IPS-NIHi11 (cell line): Measurements from ENCODE around the gene NFE2L2.
"Not testable (repeated sequence)": the region's sequence is repeated elsewhere in the genome, so short reads cannot be mapped to it uniquely, and the experiment has no call there.

Experiments used
- DNase-seq: peaks from one replicate; pipeline ENCODE4 v3.0.0; 2012; ENCODE audit warnings: mixed read lengths, low spot score

The NFE2L2 gene

DNA sequence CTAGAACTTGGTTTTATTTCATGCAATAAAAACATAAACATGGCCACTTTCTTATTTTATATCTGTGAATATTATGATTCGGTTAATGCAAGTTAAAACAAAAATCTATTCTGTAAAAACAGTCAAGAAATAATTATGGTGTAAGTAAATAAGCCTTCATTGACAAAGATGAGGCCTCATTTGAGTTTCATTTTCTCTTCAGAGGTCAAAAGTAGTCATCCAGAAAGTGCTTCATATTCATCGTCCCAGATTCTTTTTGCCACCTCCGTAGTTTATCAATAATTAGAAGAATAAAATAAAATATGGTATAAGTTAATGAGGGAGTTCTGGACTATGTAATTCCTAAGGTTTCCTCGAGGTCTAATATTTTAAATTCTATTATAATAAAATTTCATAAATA, 71.3 kb downstream of the NFE2L2 start:
- no peak for DNase-seq

DNA sequence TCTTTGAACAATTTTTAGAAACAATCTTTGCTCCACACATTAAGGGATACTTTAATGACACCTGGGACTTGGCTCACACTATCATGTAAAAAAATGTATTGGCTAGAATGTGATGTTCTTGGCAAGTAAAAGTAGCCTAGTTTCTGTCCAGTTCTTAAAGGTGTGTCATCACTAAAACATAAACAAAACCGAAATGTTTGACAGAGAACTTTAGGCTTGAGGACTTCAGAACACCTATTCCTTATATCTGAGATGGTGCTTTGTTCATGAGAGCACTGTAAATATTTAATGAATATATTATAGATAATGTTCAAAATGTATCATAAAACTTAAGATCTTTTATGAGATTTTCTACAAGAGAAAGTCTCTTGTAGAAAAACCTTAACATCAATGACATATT, 71.7 kb downstream of the NFE2L2 start:
- no peak for DNase-seq

DNA sequence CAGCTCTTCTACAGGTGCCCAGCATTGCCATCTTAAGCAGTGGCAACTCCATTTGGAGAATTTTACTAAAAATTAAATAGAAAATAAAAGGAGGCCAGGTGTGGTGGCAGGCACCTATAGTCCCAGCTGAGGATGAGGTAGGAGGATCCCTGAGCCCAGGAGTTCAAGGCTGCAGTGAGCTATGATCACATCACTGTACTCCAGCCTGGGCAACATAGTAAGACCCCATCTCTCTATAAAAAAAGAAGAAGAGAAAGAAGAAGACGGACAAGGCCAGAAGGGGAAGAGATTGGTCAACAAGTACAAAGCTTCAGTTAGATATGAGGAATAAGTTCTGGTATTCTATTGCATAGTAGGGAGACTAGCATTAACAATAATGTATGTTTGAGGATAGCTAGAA, 73.6 kb downstream of the NFE2L2 start:
- no peak for DNase-seq

DNA sequence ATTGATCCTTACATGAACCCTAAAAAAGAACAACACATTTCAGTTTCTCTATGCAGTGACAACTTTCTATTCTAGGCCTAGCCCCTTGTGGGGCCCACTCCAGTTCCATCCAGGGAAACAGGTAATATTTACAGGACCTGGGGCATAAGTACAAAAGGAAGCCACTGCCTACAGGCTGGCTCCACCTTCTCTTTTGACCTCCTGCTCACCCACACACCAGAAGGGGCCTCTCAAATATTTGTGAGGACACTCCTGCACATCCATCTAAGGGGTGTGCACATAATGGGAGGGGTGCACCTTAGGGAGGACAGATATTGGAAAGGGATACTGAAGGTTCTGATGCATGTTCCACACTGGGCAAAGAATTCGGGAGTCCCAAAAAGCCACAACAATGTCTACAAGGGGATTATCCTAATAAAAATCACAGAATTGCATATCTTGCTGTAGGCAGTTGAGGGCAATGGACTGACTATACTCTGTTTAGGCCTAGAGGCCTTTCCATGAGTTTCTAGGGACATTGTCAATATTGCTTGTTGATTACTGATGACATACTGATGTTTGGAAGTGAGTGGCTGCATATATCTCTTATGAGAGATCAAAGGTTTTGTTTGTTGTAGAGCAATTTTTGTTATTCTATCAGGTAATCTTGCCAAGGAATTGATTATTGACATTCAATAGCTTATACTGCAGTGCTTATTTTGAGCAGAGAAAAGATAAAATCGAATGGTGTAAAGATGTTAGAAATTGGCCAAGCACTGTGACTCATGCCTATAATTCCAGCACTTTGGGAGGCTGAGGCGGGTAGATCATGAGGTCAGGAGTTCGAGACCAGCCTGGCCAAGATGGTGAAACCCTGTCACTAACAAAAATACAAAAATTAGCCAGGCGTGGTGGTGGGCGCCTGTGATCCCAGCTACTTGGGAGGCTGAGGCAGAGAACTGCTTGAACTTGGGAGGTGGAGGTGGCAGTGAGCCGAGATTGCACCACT, 75.8 kb downstream of the NFE2L2 start:
- no peak for DNase-seq

DNA sequence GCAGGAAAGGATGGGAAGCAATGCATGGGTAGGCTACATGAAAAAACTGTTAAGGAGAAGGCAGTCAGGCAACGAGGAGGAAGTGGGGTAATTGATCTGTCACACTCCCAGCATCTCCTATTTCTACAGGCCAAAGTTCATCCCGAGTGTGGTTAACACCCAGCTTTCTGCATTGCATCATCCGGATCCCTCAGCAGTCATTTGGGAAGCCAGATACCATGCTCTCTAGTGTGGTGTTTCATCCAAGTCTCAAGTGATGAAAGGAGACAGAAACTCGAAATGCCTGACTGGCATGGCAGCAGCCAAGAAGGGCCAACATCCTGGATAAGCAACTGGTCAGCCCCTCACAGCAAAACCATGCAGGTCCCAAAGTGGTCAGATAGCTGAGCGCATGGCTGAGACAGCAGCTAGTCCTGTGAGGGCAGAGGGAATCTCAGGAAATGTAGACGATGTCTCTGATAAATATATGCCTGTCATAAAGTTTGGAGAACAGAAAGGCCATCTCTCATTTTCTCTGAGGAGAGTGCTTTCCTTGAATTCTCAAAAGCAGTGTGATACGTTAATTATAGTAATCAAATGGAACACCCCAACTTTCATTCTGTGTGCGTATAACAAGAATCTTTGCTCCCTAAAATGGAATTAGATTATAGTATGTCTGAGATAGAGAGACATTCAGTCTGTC, 76.8 kb downstream of the NFE2L2 start:
- no peak for DNase-seq

DNA sequence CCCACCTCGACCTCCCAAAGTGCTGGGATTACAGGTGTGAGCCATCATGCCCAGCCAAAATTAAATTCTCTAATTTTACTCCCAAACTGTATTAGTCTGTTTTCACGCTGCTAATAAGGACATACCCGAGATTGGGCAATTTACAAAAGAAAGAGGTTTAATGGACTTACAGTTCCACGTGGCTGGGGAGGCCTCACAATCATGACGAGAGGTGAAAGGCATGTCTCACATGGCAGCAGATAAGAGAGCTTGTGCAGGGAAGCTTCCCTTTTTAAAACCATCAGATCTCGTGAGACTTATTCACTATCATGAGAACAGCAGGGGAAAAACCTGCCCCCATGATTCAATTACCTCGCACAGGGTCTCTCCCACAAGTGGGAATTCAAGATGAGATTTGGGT, 78.5 kb downstream of the NFE2L2 start:
- not testable (repeated sequence) for DNase-seq

DNA sequence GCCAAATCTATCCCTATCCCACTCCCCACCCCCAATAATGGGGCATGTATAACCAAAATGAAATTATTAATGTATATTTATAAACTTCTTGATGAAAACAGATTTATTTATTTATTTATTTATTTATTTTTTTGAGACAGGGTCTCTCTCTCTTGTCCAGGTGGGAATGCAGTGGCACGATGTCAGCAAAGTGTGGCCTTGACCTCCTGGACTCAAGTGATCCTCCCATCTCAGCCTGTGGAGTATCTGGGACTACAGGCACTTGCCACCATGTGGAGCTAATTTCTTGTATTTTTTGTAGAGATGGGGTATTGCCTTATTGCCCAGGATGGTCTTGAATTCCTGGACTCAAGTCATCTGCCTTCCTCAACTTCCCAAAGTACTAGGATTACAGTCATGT, 79.9 kb downstream of the NFE2L2 start:
- DNase-seq: no peak

DNA sequence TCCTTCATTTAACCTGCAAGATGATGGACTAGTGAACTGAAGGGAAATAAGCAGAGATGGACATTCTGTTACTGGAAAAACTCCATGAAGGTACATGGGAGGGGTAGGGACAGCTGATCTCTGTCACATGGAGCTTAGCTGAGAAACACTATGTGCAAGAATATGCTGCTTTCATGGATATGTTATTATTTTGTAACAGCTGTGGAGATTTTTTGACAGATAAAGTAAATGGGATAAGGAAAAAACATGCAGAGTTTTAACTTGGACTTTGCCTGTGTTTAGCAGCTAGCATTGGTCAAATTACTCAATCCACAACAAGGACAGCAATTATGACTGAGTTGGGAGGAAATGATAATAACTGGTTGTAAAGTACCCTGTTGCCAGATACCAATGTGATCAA, 80.7 kb downstream of the NFE2L2 start:
- DNase-seq: no peak
